Liver (tissue), 3 donors: Measurements from ENCODE around the gene PCNX3.

Source experiments
- EGR1 ChIP-seq, 2 donors: IDR thresholded peaks; 2 replicates each; pipeline ENCODE4 v1.6.1; 2016 to 2018; ENCODE audit warnings: antibody characterized with exemption in 2 of 2, low read depth in 2 of 2
- FOXA1 ChIP-seq: IDR thresholded peaks from 2 replicates; pipeline ENCODE4 v1.6.1; 2016; ENCODE audit warnings: antibody characterized with exemption
- FOXA2 ChIP-seq: IDR thresholded peaks from 2 replicates; pipeline ENCODE4 v1.6.1; 2016; ENCODE audit warnings: antibody characterized with exemption
- GABPA ChIP-seq, 2 donors: IDR thresholded peaks in 1 of 2; conservative IDR thresholded peaks in 1 of 2; 2 replicates each; pipeline ENCODE4 v1.6.1; 2016; ENCODE audit warnings: antibody characterized with exemption in 2 of 2, mild to moderate bottlenecking in 1 of 2, moderate library complexity in 1 of 2
- HNF4G ChIP-seq: IDR thresholded peaks from 2 replicates; pipeline ENCODE4 v1.6.1; 2016; ENCODE audit warnings: antibody characterized with exemption
- RAD21 ChIP-seq, 2 donors: IDR thresholded peaks; 2 replicates each; pipeline ENCODE4 v1.6.1; 2016; ENCODE audit warnings: antibody characterized with exemption in 2 of 2, mild to moderate bottlenecking in 2 of 2
- RXRA ChIP-seq, 2 donors: IDR thresholded peaks; 2 replicates each; pipeline ENCODE4 v1.6.1; 2017 to 2018; ENCODE audit warnings: antibody characterized with exemption in 2 of 2, mild to moderate bottlenecking in 1 of 2
- SP1 ChIP-seq: IDR thresholded peaks from 2 replicates; pipeline ENCODE4 v1.6.1; 2018; ENCODE audit warnings: antibody characterized with exemption, mild to moderate bottlenecking
- TAF1 ChIP-seq: conservative IDR thresholded peaks from 2 replicates; pipeline ENCODE4 v1.6.1; 2016; ENCODE audit warnings: antibody characterized with exemption, mild to moderate bottlenecking
- YY1 ChIP-seq: IDR thresholded peaks from 2 replicates; pipeline ENCODE4 v1.6.1; 2016; ENCODE audit warnings: antibody characterized with exemption, mild to moderate bottlenecking
- TF ChIP-seq, protein P1 (sequence below): fragments of 150-350 bp; IDR thresholded peaks from 2 replicates; pipeline ENCODE4 v1.5.1; 2017; ENCODE audit warnings: improper control_type of control experiment, low read depth, low read length; ENCODE audit not compliant: missing input control
- TF ChIP-seq, protein P2 (sequence below): IDR thresholded peaks from 2 replicates; pipeline ENCODE4 v1.6.1; 2016; ENCODE audit warnings: antibody characterized with exemption
- TF ChIP-seq, protein P3 (sequence below): IDR thresholded peaks from 2 replicates; pipeline ENCODE4 v1.6.1; 2016; ENCODE audit warnings: antibody characterized with exemption
- TF ChIP-seq, protein P4 (sequence below): IDR thresholded peaks from 2 replicates; pipeline ENCODE4 v1.6.1; 2016; ENCODE audit warnings: antibody characterized with exemption, mild to moderate bottlenecking
- donor health status: healthy.
- donor health status: healthy.

DNA sequence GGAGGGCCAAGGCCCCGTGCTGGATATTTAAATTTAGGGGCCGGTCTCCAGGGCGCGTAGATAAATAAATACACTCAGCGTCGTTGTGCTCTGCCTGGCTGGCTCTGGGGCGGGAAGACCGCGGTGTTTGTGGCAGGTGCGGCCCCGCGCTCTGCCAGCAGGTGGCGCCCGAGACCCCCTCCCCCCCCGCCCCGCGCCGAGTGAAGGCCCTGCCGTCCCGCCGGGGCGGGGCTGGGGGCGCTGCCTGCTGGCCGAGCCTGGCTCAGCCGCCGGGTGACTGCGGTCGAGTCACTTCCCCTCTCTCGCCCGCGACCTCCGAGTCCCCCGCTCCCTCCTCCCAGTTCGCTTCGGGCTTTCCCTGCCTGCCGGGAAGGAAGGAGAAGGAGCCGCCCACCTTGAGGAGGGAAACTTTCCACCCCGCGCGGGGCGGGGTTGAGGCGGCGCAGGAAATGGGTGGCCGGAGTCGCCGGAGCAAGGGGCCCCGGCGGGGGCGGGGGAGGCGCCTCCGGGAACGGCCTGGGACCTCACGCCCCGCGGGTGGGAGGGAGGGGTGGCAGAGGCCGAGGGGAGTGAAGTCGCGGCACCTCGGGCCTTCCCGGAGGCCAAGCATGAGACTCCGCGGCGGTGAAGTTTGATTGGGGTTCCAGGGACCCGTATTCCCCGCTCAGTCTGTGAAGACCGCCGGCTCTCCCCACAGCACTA, 41.3 kb upstream of the PCNX3 start:
- TF ChIP-seq TAF1 (no peak), GABPA (IDR thresholded peaks at IDR 0.05 in 1 of 2, conservative IDR thresholded peaks at IDR 0.05 in 1 of 2) (peak in 1 of 2 donors; percentile 71), HNF4G (no peak), RAD21 (IDR thresholded peaks at IDR 0.05) (peak; percentile 52 to 69), YY1 (no peak), EGR1 (IDR thresholded peaks at IDR 0.05; ENCODE audit: low read depth in 2 of 2) (peak in 1 of 2 donors; percentile 37), SP1 (peak; percentile 65), RXRA (IDR thresholded peaks at IDR 0.05) (peak in 1 of 2 donors; percentile 26), FOXA2 (no peak), FOXA1 (no peak)
- TF ChIP-seq, protein P1, sequence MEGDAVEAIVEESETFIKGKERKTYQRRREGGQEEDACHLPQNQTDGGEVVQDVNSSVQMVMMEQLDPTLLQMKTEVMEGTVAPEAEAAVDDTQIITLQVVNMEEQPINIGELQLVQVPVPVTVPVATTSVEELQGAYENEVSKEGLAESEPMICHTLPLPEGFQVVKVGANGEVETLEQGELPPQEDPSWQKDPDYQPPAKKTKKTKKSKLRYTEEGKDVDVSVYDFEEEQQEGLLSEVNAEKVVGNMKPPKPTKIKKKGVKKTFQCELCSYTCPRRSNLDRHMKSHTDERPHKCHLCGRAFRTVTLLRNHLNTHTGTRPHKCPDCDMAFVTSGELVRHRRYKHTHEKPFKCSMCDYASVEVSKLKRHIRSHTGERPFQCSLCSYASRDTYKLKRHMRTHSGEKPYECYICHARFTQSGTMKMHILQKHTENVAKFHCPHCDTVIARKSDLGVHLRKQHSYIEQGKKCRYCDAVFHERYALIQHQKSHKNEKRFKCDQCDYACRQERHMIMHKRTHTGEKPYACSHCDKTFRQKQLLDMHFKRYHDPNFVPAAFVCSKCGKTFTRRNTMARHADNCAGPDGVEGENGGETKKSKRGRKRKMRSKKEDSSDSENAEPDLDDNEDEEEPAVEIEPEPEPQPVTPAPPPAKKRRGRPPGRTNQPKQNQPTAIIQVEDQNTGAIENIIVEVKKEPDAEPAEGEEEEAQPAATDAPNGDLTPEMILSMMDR: peak; percentile 88
- TF ChIP-seq, protein P2, sequence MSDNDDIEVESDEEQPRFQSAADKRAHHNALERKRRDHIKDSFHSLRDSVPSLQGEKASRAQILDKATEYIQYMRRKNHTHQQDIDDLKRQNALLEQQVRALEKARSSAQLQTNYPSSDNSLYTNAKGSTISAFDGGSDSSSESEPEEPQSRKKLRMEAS: no peak
- TF ChIP-seq, protein P3, sequence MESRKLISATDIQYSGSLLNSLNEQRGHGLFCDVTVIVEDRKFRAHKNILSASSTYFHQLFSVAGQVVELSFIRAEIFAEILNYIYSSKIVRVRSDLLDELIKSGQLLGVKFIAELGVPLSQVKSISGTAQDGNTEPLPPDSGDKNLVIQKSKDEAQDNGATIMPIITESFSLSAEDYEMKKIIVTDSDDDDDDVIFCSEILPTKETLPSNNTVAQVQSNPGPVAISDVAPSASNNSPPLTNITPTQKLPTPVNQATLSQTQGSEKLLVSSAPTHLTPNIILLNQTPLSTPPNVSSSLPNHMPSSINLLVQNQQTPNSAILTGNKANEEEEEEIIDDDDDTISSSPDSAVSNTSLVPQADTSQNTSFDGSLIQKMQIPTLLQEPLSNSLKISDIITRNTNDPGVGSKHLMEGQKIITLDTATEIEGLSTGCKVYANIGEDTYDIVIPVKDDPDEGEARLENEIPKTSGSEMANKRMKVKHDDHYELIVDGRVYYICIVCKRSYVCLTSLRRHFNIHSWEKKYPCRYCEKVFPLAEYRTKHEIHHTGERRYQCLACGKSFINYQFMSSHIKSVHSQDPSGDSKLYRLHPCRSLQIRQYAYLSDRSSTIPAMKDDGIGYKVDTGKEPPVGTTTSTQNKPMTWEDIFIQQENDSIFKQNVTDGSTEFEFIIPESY: no peak
- TF ChIP-seq, protein P4, sequence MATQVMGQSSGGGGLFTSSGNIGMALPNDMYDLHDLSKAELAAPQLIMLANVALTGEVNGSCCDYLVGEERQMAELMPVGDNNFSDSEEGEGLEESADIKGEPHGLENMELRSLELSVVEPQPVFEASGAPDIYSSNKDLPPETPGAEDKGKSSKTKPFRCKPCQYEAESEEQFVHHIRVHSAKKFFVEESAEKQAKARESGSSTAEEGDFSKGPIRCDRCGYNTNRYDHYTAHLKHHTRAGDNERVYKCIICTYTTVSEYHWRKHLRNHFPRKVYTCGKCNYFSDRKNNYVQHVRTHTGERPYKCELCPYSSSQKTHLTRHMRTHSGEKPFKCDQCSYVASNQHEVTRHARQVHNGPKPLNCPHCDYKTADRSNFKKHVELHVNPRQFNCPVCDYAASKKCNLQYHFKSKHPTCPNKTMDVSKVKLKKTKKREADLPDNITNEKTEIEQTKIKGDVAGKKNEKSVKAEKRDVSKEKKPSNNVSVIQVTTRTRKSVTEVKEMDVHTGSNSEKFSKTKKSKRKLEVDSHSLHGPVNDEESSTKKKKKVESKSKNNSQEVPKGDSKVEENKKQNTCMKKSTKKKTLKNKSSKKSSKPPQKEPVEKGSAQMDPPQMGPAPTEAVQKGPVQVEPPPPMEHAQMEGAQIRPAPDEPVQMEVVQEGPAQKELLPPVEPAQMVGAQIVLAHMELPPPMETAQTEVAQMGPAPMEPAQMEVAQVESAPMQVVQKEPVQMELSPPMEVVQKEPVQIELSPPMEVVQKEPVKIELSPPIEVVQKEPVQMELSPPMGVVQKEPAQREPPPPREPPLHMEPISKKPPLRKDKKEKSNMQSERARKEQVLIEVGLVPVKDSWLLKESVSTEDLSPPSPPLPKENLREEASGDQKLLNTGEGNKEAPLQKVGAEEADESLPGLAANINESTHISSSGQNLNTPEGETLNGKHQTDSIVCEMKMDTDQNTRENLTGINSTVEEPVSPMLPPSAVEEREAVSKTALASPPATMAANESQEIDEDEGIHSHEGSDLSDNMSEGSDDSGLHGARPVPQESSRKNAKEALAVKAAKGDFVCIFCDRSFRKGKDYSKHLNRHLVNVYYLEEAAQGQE: no peak
